ENCODE results near the gene EPB41L1. TPM values are rescaled to one million over a fixed set of nuclear protein-coding genes. Genes with fewer than 3 reads are reported as not detected.

Gene EPB41L1
- total RNA-seq, 1 donor from 2014 or later: 58.7 TPM

- no peak for FAIRE-seq
- no peak for DNase-seq (ENCODE audit: low spot score in 2 of 2)
Observed at GRCh38 chr20:36183155-36183944, 28.8 kb downstream of the EPB41L1 start.

- no peak for FAIRE-seq
- DNase-seq (ENCODE audit: low spot score in 2 of 2): no peak
Observed at GRCh38 chr20:36184816-36185776, 30.6 kb downstream of the EPB41L1 start.

- DNase-seq (ENCODE audit: low spot score in 2 of 2): no peak
- no peak for FAIRE-seq
Observed at GRCh38 chr20:36193977-36194712, 39.6 kb downstream of the EPB41L1 start.

GRCh38 chr20:36196676-36197075 lies 42.1 kb downstream of the EPB41L1 start:
- no peak for DNase-seq (ENCODE audit: low spot score in 2 of 2)
- no peak for FAIRE-seq

- DNase-seq (ENCODE audit: low spot score in 2 of 2) (no peak), FAIRE-seq (no peak)
Observed at GRCh38 chr20:36197271-36197670, 42.7 kb downstream of the EPB41L1 start.

GRCh38 chr20:36199345-36200257 lies 45.1 kb downstream of the EPB41L1 start:
- FAIRE-seq (no peak), DNase-seq (ENCODE audit: low spot score in 2 of 2) (peak; percentile 61 to 80)

GRCh38 chr20:36200451-36200850 lies 45.9 kb downstream of the EPB41L1 start:
- DNase-seq (ENCODE audit: low spot score in 2 of 2) (no peak), FAIRE-seq (no peak)

GRCh38 chr20:36201198-36201597 lies 46.7 kb downstream of the EPB41L1 start:
- FAIRE-seq: no peak
- no peak for DNase-seq (ENCODE audit: low spot score in 2 of 2)

- FAIRE-seq (no peak), DNase-seq (ENCODE audit: low spot score in 2 of 2) (peak; percentile 40 to 76)
Observed at GRCh38 chr20:36202891-36203338, 48.4 kb downstream of the EPB41L1 start.

- no peak for DNase-seq (ENCODE audit: low spot score in 2 of 2)
- no peak for FAIRE-seq
Observed at GRCh38 chr20:36203861-36204260, 49.3 kb downstream of the EPB41L1 start.

- DNase-seq (ENCODE audit: low spot score in 2 of 2): no peak
- FAIRE-seq: no peak
Observed at GRCh38 chr20:36205026-36205425, 50.5 kb downstream of the EPB41L1 start.

GRCh38 chr20:36206068-36206467 lies 51.5 kb downstream of the EPB41L1 start:
- no peak for DNase-seq (ENCODE audit: low spot score in 2 of 2)
- FAIRE-seq: no peak

- FAIRE-seq (no peak), DNase-seq (ENCODE audit: low spot score in 2 of 2) (no peak)
Observed at GRCh38 chr20:36206641-36207040, 52.1 kb downstream of the EPB41L1 start.

- FAIRE-seq: no peak
Observed at GRCh38 chr20:36207602-36208001, 53.1 kb downstream of the EPB41L1 start.

GRCh38 chr20:36208257-36208656 lies 53.7 kb downstream of the EPB41L1 start:
- DNase-seq (ENCODE audit: low spot score in 2 of 2): no peak
- FAIRE-seq: no peak

More at GRCh38 chr20:36207602-36208001, 53.1 kb downstream of the EPB41L1 start:
- DNase-seq (ENCODE audit: low spot score in 2 of 2): no peak

- no peak for FAIRE-seq
- DNase-seq (ENCODE audit: low spot score in 2 of 2): no peak
Observed at GRCh38 chr20:36210436-36211021, 56.0 kb downstream of the EPB41L1 start.

- FAIRE-seq (no peak), DNase-seq (ENCODE audit: low spot score in 2 of 2) (no peak)
Observed at GRCh38 chr20:36213362-36213761, 58.8 kb downstream of the EPB41L1 start.

GRCh38 chr20:36214684-36215256 lies 60.2 kb downstream of the EPB41L1 start:
- FAIRE-seq (no peak), DNase-seq (ENCODE audit: low spot score in 2 of 2) (peak in 1 of 2 donors; percentile 41)

GRCh38 chr20:36215778-36216177 lies 61.2 kb downstream of the EPB41L1 start:
- FAIRE-seq (no peak), DNase-seq (ENCODE audit: low spot score in 2 of 2) (no peak)
